Colonic mucosa (tissue), 4 donors: ENCODE measurements around the gene PDE1C. TPM values are rescaled to one million over a fixed set of nuclear protein-coding genes. Genes with fewer than 3 reads are reported as not detected.
"Not testable (repeated sequence)": the region's sequence is repeated elsewhere in the genome, so short reads cannot be mapped to it uniquely, and the experiment has no call there.

Experiments used
- DNase-seq: peaks from one replicate; pipeline ENCODE4 v3.0.0-alpha.2; 2020
- H3K27ac ChIP-seq: fragments of 200-600 bp; one replicate; pipeline ENCODE4 v1.8.0; 2021
- H3K27me3 ChIP-seq: fragments of 200-600 bp; one replicate; pipeline ENCODE4 v1.8.0; 2021
- H3K36me3 ChIP-seq: fragments of 200-600 bp; one replicate; pipeline ENCODE4 v1.8.0; 2021
- H3K4me1 ChIP-seq: fragments of 200-600 bp; one replicate; pipeline ENCODE4 v1.8.0; 2021; ENCODE audit warnings: mild to moderate bottlenecking
- H3K4me3 ChIP-seq: fragments of 200-600 bp; one replicate; pipeline ENCODE4 v1.8.0; 2021
- H3K9ac ChIP-seq, 2 donors: one replicate each; pipeline ENCODE4 v1.7.0; 2013; ENCODE audit warnings: control low read depth in 2 of 2, low read depth in 2 of 2, low read length in 2 of 2
- H3K9me3 ChIP-seq: fragments of 200-600 bp; one replicate; pipeline ENCODE4 v1.8.0; 2021
- CTCF ChIP-seq: fragments of 200-600 bp; IDR thresholded peaks from one replicate; pipeline ENCODE4 v1.8.0; 2022; ENCODE audit warnings: antibody characterized with exemption, mild to moderate bottlenecking
- intact Hi-C: fragments of 100-400 bp; cut with DNase I; formaldehyde crosslinking; loops from one replicate; pipeline ENCODE4 v1.14.1; 2022
- total RNA-seq, 2 donors: library from RNA; stranded (reverse); fragmentation: NEBNext Ultra II Directional in 1 of 2; extraction: Animal tissue kit (Norgen Biotek cat#: 25700) in 1 of 2; gene quantifications; one replicate each; pipeline ENCODE4 v1.2.1, GENCODE V29; 2021
- donor health status: healthy.
- donor health status: DM: no; HTN: no; CAD: no.
- donor health status: DM: no; HTN: no; CAD: no.

The PDE1C gene
- total RNA-seq, 2 donors from 2014 or later = 1.2 to 2.7 TPM

DNA sequence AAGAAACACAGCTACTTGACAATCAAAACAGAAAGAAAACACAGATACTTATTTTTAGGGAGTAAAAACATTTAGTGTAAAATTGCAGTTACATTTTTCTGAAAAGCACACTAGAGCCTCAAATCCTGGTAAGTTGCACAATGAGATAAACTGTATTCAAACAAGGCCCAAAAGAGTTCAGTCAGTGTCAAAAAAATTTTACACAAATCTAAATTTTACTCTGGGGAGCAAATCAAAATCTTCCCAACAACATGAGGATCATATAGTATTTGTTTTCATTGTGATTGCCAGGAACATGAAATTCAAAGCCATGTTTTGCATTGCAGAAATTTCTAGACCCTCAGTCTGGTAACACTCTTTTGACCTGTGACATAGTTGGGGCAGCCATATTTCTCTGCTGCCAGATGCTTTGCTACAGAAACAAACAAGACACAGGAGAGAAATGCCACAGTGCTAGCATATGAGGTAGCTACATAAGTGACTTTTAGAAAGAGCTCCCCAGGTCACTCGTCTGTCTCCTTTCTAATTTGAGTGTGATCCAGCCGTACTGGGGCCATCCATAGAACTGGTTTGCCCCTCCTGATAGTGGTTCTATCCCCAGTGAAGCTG lies 49.6 kb downstream of the PDE1C start:
- H3K9ac ChIP-seq = no peak overlapping the region
- no peaks in the 10 kb centered on the region for H3K4me1 ChIP-seq
- no peaks in the 10 kb centered on the region for H3K36me3 ChIP-seq
- H3K4me3 ChIP-seq = no peak overlapping the region
- TF ChIP-seq CTCF = no peak
- H3K27me3 ChIP-seq = no peaks in the 10 kb centered on the region
- H3K9me3 ChIP-seq = no peaks in the 10 kb centered on the region
- no peak overlapping the region for H3K27ac ChIP-seq
- DNase-seq = no peak
- intact Hi-C loops = no loop called here

DNA sequence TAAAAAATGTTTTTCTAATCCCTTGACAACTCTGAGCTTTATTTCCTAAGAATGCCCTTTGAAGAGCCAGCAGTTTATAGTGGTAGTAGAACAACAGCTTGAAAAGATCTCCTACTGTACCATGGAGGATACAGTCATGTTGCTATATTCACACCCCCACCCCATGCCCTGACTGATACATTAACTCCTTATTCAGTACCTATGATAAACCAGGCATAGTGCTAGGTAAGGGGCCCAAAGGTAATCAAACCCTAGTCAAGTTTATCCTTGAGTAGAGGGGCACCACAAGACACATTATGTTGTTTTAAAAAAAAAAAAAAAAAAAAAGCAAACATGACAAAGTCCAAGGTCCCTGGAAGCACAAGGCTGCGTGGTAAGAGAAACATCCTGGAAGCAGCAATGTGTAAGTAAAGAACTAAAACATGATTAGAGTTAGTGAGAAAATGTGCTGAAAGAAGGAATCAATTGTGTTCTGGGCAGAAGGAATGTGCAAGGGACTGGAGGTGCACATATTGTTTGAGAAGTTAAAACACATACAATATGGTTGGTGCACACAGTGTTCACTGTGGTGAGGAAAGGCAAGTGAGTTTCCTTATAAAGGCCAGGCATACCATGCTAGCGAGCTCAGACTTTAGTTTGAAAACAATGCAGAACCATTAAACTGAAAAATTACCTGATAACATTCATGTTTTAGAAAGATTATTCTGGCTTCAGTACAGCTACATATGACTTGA lies 51.2 kb downstream of the PDE1C start:
- H3K36me3 ChIP-seq = no peaks in the 10 kb centered on the region
- intact Hi-C loops = no loop called here
- no peak overlapping the region for H3K4me3 ChIP-seq
- TF ChIP-seq CTCF = no peak
- DNase-seq = no peak
- no peak overlapping the region for H3K27ac ChIP-seq
- no peaks in the 10 kb centered on the region for H3K27me3 ChIP-seq
- H3K9me3 ChIP-seq = no peaks in the 10 kb centered on the region
- H3K4me1 ChIP-seq = no peaks in the 10 kb centered on the region
- H3K9ac ChIP-seq = no peak overlapping the region

DNA sequence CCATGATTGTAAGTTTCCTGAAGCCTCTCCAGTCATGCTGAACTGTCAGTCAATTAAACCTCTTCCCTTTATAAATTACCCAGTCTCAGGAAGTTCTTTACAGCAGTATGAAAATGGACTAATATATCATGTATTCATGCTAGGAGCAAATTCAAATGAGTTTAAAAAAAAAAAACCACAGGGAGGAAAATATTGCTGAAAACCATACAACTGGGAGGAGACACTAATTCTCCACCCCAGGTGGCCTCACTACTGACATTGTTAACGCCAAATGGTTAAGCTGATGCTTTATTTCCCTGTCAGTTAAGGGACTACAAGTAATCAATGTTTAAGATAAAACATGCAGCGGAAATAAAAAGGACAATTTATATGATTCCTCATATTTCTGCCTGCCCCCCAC lies 55.1 kb downstream of the PDE1C start:
- no peaks in the 10 kb centered on the region for H3K4me1 ChIP-seq
- no peak overlapping the region for H3K27ac ChIP-seq
- no peaks in the 10 kb centered on the region for H3K36me3 ChIP-seq
- DNase-seq = no peak
- H3K27me3 ChIP-seq = no peaks in the 10 kb centered on the region
- no peak overlapping the region for H3K9ac ChIP-seq
- no peak for TF ChIP-seq CTCF
- intact Hi-C loops = no loop called here
- H3K4me3 ChIP-seq = no peak overlapping the region
- no peaks in the 10 kb centered on the region for H3K9me3 ChIP-seq

DNA sequence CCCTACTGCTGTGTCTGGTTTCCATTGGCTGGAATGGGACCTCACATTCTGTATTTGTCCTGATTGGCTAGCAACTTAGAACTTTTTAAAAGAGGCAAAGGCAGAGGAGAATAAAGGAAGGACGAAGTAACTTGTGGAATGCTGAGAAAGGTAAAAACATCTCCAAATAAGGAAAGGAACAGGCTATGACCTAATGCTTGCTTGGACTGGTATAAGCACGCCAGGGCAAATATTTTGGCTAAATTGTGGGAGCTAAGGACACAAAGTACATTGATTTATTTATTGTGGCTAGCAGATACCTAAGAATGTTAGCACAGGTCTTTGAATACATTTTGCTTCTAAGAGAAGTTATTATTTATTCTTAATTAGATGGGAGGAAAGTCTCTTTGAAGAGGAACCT lies 56.7 kb downstream of the PDE1C start:
- H3K36me3 ChIP-seq, H3K27me3 ChIP-seq, H3K4me3 ChIP-seq, H3K9me3 ChIP-seq, intact Hi-C loops, DNase-seq, H3K9ac ChIP-seq, H3K4me1 ChIP-seq, H3K27ac ChIP-seq: not testable (repeated sequence)

- no peak for TF ChIP-seq CTCF
- H3K4me1 ChIP-seq = no peaks in the 10 kb centered on the region
- no peaks in the 10 kb centered on the region for H3K36me3 ChIP-seq
- H3K9ac ChIP-seq = no peak overlapping the region
- no peak for DNase-seq
- H3K4me3 ChIP-seq = no peak overlapping the region
- H3K27ac ChIP-seq = no peak overlapping the region
- intact Hi-C loops = no loop called here
- H3K9me3 ChIP-seq = no peaks in the 10 kb centered on the region
- no peaks in the 10 kb centered on the region for H3K27me3 ChIP-seq
Observed at GRCh38 chr7:32005577-32005976, 64.6 kb downstream of the PDE1C start.

GRCh38 chr7:32001948-32002347 lies 68.3 kb downstream of the PDE1C start:
- H3K4me1 ChIP-seq = no peaks in the 10 kb centered on the region
- H3K36me3 ChIP-seq = no peaks in the 10 kb centered on the region
- intact Hi-C loops = no loop called here
- no peak overlapping the region for H3K4me3 ChIP-seq
- DNase-seq = no peak
- no peaks in the 10 kb centered on the region for H3K27me3 ChIP-seq
- no peaks in the 10 kb centered on the region for H3K9me3 ChIP-seq
- no peak overlapping the region for H3K9ac ChIP-seq
- H3K27ac ChIP-seq = no peak overlapping the region
- no peak for TF ChIP-seq CTCF
